NB4 (cell line): ENCODE measurements around the gene NXPE1.
"Not testable (repeated sequence)": the region's sequence is repeated elsewhere in the genome, so short reads cannot be mapped to it uniquely, and the experiment has no call there.

Experiments used
- MYC ChIP-seq: IDR thresholded peaks from 2 replicates; pipeline ENCODE4 v1.6.1; 2011; ENCODE audit warnings: low read depth, low read length
- POLR2A ChIP-seq: IDR thresholded peaks from 2 replicates; pipeline ENCODE4 v1.6.1; 2011; ENCODE audit warnings: mild to moderate bottlenecking; ENCODE audit not compliant: insufficient read length; ENCODE audit errors: extremely low read depth
- TF ChIP-seq, protein P1 (sequence below): IDR thresholded peaks from one replicate; pipeline ENCODE4 v1.5.1; 2012; ENCODE audit warnings: low read depth, low read length
- TF ChIP-seq, protein P2 (sequence below): IDR thresholded peaks from 2 replicates; pipeline ENCODE4 v1.6.1; 2011; ENCODE audit warnings: low read depth, low read length

DNA sequence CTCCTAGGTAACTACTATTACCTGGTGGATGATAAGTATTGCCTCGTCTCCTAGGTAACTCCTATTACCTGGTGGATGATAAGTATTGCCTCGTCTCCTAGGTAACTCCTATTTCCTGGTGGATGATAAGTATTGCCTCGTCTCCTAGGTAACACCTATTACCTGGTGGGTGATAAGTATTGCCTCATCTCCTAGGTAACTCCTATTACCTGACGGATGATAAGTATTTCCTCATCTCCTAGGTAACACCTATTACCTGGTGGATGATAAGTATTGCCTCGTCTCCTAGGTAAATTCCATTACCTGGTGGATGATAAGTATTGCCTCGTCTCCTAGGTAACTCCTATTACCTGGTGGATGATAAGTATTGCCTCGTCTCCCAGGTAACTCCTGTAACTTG lies 43.5 kb upstream of the NXPE1 start:
- TF ChIP-seq, protein P1, sequence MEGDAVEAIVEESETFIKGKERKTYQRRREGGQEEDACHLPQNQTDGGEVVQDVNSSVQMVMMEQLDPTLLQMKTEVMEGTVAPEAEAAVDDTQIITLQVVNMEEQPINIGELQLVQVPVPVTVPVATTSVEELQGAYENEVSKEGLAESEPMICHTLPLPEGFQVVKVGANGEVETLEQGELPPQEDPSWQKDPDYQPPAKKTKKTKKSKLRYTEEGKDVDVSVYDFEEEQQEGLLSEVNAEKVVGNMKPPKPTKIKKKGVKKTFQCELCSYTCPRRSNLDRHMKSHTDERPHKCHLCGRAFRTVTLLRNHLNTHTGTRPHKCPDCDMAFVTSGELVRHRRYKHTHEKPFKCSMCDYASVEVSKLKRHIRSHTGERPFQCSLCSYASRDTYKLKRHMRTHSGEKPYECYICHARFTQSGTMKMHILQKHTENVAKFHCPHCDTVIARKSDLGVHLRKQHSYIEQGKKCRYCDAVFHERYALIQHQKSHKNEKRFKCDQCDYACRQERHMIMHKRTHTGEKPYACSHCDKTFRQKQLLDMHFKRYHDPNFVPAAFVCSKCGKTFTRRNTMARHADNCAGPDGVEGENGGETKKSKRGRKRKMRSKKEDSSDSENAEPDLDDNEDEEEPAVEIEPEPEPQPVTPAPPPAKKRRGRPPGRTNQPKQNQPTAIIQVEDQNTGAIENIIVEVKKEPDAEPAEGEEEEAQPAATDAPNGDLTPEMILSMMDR, result not testable (repeated sequence)
- not testable (repeated sequence) for TF ChIP-seq POLR2A, MYC
- TF ChIP-seq, protein P2, sequence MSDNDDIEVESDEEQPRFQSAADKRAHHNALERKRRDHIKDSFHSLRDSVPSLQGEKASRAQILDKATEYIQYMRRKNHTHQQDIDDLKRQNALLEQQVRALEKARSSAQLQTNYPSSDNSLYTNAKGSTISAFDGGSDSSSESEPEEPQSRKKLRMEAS, result not testable (repeated sequence)
